Testis (tissue), 3 donors: Measurements from ENCODE around the gene SEC14L3. TPM values are rescaled to one million over a fixed set of nuclear protein-coding genes. Genes with fewer than 3 reads are reported as not detected.

Experiments
- DNase-seq: peaks from one replicate; pipeline ENCODE4 v3.0.0-alpha.2; 2019
- H3K27ac ChIP-seq, 2 donors: fragments of 200-600 bp; sonication (generic); one replicate each; pipeline ENCODE4 v1.5.1; 2019
- H3K27me3 ChIP-seq: fragments of 200-600 bp; sonication (generic); one replicate; pipeline ENCODE4 v1.5.1; 2019
- H3K36me3 ChIP-seq: fragments of 200-600 bp; sonication (generic); one replicate; pipeline ENCODE4 v1.5.1; 2017; ENCODE audit warnings: low read depth; ENCODE audit errors: missing control alignments
- H3K4me1 ChIP-seq: fragments of 200-600 bp; sonication (generic); one replicate; pipeline ENCODE4 v1.5.1; 2019
- H3K4me3 ChIP-seq, 2 donors: fragments of 200-600 bp; sonication (generic); one replicate each; pipeline ENCODE4 v1.5.1; 2017 to 2019
- H3K9me3 ChIP-seq: fragments of 200-600 bp; sonication (generic); one replicate; pipeline ENCODE4 v1.5.1; 2017
- CTCF ChIP-seq, 3 experiments: fragments of 450-650 bp in 2 of 3; fragments of 200-600 bp in 1 of 3; sonication (generic) in 1 of 3; IDR thresholded peaks; one replicate each; pipeline ENCODE4 v1.5.1; 2016 to 2019; ENCODE audit warnings: antibody characterized with exemption in 3 of 3, mild to moderate bottlenecking in 2 of 3, moderate library complexity in 1 of 3
- POLR2A ChIP-seq: fragments of 450-650 bp; IDR thresholded peaks from one replicate; pipeline ENCODE4 v1.6.1; 2017; ENCODE audit warnings: antibody characterized with exemption, mild to moderate bottlenecking, moderate library complexity
- WGBS, 2 donors: methylation state at CpG; one replicate each; pipeline ENCODE4 v1.1.5; 2018; 5-methylcytosine and 5-hydroxymethylcytosine counted together
- intact Hi-C: fragments of 100-400 bp; cut with DNase I; formaldehyde crosslinking; loops from one replicate; pipeline ENCODE4 v1.15.1; 2023; ENCODE audit warnings: low total_unique reads
- polyA plus RNA-seq: library from polyadenylated mRNA; stranded (reverse); fragments of 350-450 nt; fragmentation: Illumina TruSeq; extraction: RNeasy Lipid Tissue Mini Kit (QIAGEN cat#74804); gene quantifications from one replicate; pipeline ENCODE4 v1.2.3, GENCODE V29; 2014; ENCODE audit warnings: low read depth, low replicate concordance; ENCODE audit not compliant: insufficient read depth
- total RNA-seq, 2 donors: library from RNA; depleted of rRNA; stranded (reverse); fragments of >200 nt; gene quantifications; one replicate each; pipeline ENCODE4 v1.2.3, GENCODE V29; 2016

SEC14L3 gene
- total and polyA plus RNA-seq, 3 donors from 2014 or later, result 0.24 to 0.28 (median 0.25) TPM

- Histone ChIP-seq H3K27me3 (no peaks in the 10 kb centered on the region), H3K36me3 (no peaks in the 10 kb centered on the region), H3K4me3 (peak overlapping the region; percentile 77 to 85), H3K9me3 (no peaks in the 10 kb centered on the region), H3K27ac (peak overlapping the region; percentile 94 to 96), H3K4me1 (peaks cover 54% of the 10 kb centered on the region)
- intact Hi-C loops, result no loop called here
- no peak for TF ChIP-seq CTCF (IDR thresholded peaks at IDR 0.05)
- no peak for TF ChIP-seq POLR2A
- WGBS, 2 donors, result 17 to 19% methylated on average over 16 to 18 of the region's 18 CpGs
- peak; percentile 49 for DNase-seq
Measured at GRCh38 chr22:30422481-30423300, 49.1 kb downstream of the SEC14L3 start.

- TF ChIP-seq POLR2A (no peak), CTCF (IDR thresholded peaks at IDR 0.05) (no peak)
Measured at GRCh38 chr22:30421695-30422480, 49.9 kb downstream of the SEC14L3 start.

GRCh38 chr22:30420347-30421125, 51.3 kb downstream of the SEC14L3 start:
- intact Hi-C loops, result no loop called here
- Histone ChIP-seq H3K36me3 (no peaks in the 10 kb centered on the region), H3K27me3 (no peaks in the 10 kb centered on the region), H3K4me3 (no peak overlapping the region), H3K4me1 (peaks cover 44% of the 10 kb centered on the region), H3K9me3 (no peaks in the 10 kb centered on the region), H3K27ac (peak overlapping the region in 1 of 2 donors; percentile 8)
- 60 to 64% methylated on average over 5 to 6 of the region's 6 CpGs for WGBS, 2 donors
- DNase-seq, result no peak
- TF ChIP-seq POLR2A (no peak), CTCF (IDR thresholded peaks at IDR 0.05) (no peak)

More at GRCh38 chr22:30421695-30422480, 49.9 kb downstream of the SEC14L3 start:
- Histone ChIP-seq H3K9me3 (no peaks in the 10 kb centered on the region), H3K4me1 (peaks cover 54% of the 10 kb centered on the region), H3K27ac (peak overlapping the region; percentile 94 to 96), H3K36me3 (no peaks in the 10 kb centered on the region), H3K4me3 (no peak overlapping the region), H3K27me3 (no peaks in the 10 kb centered on the region)
- WGBS, 2 donors, result 49 to 60% methylated on average over 8 of the region's 8 CpGs
- intact Hi-C loops, result no loop called here
- DNase-seq, result no peak

GRCh38 chr22:30416837-30417236, 55.0 kb downstream of the SEC14L3 start:
- no peak for DNase-seq
- intact Hi-C loops, result no loop called here
- Histone ChIP-seq H3K4me1 (peaks cover 19% of the 10 kb centered on the region), H3K27ac (no peak overlapping the region), H3K27me3 (no peaks in the 10 kb centered on the region), H3K36me3 (no peaks in the 10 kb centered on the region), H3K9me3 (no peaks in the 10 kb centered on the region), H3K4me3 (no peak overlapping the region)
- WGBS, 2 donors, result 81% methylated on average over 1 of the region's 1 CpG
- TF ChIP-seq CTCF (IDR thresholded peaks at IDR 0.05), result no peak
- no peak for TF ChIP-seq POLR2A
